Tibial nerve (tissue), 4 donors: ENCODE data around the gene TNKS1BP1. TPM values are rescaled to one million over a fixed set of nuclear protein-coding genes. Genes with fewer than 3 reads are reported as not detected.

Source experiments
- DNase-seq, 2 donors: peaks; one replicate each; pipeline ENCODE4 v3.0.0-alpha.2; 2019; ENCODE audit warnings: low spot score in 2 of 2
- H3K27ac ChIP-seq, 4 donors: fragments of 200-600 bp; sonication (generic) in 3 of 4; one replicate each; pipeline ENCODE4 v1.5.1; 2017 to 2019; ENCODE audit warnings: mild to moderate bottlenecking in 1 of 4
- H3K27me3 ChIP-seq, 2 donors: fragments of 200-600 bp; sonication (generic) in 1 of 2; one replicate each; pipeline versions ENCODE4 v1.5.1 to v1.6.0; 2017 to 2019
- H3K36me3 ChIP-seq, 3 donors: fragments of 200-600 bp; sonication (generic); one replicate each; pipeline ENCODE4 v1.5.1; 2018 to 2019
- H3K4me1 ChIP-seq, 4 donors: fragments of 200-600 bp; sonication (generic) in 3 of 4; one replicate each; pipeline ENCODE4 v1.5.1; 2017 to 2019
- H3K4me3 ChIP-seq, 4 donors: fragments of 200-600 bp; sonication (generic) in 3 of 4; one replicate each; pipeline ENCODE4 v1.5.1; 2017 to 2019; ENCODE audit warnings: mild to moderate bottlenecking in 1 of 4, moderate library complexity in 1 of 4
- H3K9me3 ChIP-seq, 4 donors: fragments of 200-600 bp; sonication (generic) in 3 of 4; one replicate each; pipeline ENCODE4 v1.5.1; 2017 to 2019
- EP300 ChIP-seq, 2 donors: sonication (generic); formaldehyde crosslinking; IDR thresholded peaks; one replicate each; pipeline ENCODE4 v1.6.1; 2017; ENCODE audit warnings: antibody characterized with exemption in 2 of 2, mild to moderate bottlenecking in 1 of 2
- POLR2A ChIP-seq, 2 donors: fragments of 450-650 bp; IDR thresholded peaks; one replicate each; pipeline ENCODE4 v1.6.1; 2017; ENCODE audit warnings: antibody characterized with exemption in 2 of 2, mild to moderate bottlenecking in 2 of 2, moderate library complexity in 2 of 2
- WGBS, 2 donors: methylation state at CpG; one replicate each; pipeline ENCODE4 v1.1.5; 2018; 5-methylcytosine and 5-hydroxymethylcytosine counted together
- total RNA-seq, 4 donors: library from RNA; depleted of rRNA; stranded (reverse); fragments of >200 nt; gene quantifications; one replicate each; pipeline ENCODE4 v1.1.0, GENCODE V29; 2016
- TF ChIP-seq, protein P1 (sequence below), 5 experiments: fragments of 200-600 bp in 3 of 5; fragments of 450-650 bp in 2 of 5; sonication (generic) in 3 of 5; IDR thresholded peaks; one replicate each; pipeline ENCODE4 v1.5.1; 2016 to 2019; ENCODE audit warnings: antibody characterized with exemption in 5 of 5, mild to moderate bottlenecking in 3 of 5, moderate library complexity in 2 of 5

The TNKS1BP1 gene
- total RNA-seq, 4 donors from 2014 or later = 147 to 238 (median 204) TPM

DNA sequence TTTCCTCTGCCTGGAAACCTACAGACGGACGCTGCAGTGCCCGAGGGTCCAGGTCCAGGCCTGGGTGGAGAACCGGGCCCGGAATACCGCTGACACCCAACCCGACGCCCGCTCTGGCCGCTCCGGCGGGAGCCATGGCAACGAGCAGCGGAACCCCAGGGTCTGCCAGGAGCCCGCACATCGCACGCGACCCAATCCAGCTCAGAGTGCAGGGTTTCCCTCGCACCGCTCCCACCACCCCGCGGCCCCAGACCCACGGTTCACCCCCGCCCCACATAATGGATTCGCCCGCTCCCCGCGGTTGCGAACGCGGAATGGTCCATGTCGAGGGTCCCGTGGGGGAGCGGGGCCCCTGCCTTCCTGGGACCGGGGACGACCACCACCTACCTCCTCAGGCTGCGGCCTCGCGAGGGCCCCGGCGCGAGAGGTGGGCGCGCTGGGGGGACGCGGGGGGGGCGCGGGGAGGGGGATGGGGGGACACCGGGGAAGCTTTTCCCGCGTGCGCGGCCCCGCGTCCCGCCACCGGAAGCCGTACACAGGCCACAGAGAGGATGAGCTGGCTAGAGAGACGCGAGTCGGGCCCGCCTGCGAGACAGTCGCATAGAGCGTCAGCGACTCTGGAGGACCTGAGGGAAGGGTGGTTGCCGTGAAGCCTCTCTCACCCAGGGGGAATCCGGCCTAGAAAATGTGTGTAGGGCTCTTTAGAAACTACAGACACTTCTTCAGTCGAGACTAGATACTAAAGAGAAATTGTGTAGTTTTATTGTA lies 10.8 kb upstream of the TNKS1BP1 start, which contains the start of gene SSRP1:
TSS of gene SSRP1 (minus strand) at position 550 of the 768 bp plus-strand sequence. CDS start 771 bp downstream, outside the sequence.
- Histone ChIP-seq H3K9me3 (no peaks in the 10 kb centered on the region), H3K36me3 (peaks cover 4 to 37% (median 14%) of the 10 kb centered on the region in 3 donors), H3K27me3 (no peaks in the 10 kb centered on the region), H3K4me3 (peak within 1 kb of the TSS; percentile 73 to 87 (median 74)), H3K4me1 (peaks cover 3 to 24% (median 8%) of the 10 kb centered on the region in 4 donors), H3K27ac (peak within 1 kb of the TSS; percentile 81 to 94 (median 94))
- 1% methylated on average over 14 to 64 of the region's 69 CpGs for WGBS, 2 donors
- DNase-seq = peak; percentile 62 to 67
- TF ChIP-seq, protein P1, sequence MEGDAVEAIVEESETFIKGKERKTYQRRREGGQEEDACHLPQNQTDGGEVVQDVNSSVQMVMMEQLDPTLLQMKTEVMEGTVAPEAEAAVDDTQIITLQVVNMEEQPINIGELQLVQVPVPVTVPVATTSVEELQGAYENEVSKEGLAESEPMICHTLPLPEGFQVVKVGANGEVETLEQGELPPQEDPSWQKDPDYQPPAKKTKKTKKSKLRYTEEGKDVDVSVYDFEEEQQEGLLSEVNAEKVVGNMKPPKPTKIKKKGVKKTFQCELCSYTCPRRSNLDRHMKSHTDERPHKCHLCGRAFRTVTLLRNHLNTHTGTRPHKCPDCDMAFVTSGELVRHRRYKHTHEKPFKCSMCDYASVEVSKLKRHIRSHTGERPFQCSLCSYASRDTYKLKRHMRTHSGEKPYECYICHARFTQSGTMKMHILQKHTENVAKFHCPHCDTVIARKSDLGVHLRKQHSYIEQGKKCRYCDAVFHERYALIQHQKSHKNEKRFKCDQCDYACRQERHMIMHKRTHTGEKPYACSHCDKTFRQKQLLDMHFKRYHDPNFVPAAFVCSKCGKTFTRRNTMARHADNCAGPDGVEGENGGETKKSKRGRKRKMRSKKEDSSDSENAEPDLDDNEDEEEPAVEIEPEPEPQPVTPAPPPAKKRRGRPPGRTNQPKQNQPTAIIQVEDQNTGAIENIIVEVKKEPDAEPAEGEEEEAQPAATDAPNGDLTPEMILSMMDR (IDR thresholded peaks at IDR 0.05) = no peak
- TF ChIP-seq EP300 (IDR thresholded peaks at IDR 0.05) (peak in 1 of 2 donors; percentile 75), POLR2A (IDR thresholded peaks at IDR 0.05) (peak in 1 of 2 donors; percentile 29)

DNA sequence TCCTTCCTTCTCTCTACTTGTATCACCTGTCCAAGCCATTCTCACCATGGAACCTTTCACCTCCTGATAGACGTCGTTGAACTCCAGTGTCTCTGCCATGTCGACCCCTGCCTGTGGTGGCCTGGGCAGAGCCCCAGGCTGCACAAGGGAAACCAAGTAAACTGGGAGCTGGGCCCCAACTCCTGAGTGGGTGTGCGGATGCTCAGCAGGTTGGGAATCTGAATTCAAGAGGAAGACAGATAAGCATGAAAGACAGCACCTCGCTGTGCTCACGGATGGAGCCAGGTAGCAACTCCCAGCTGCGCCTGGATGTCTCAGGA lies 10.2 kb upstream of the TNKS1BP1 start:
- Histone ChIP-seq H3K4me3 (peak overlapping the region; percentile 73 to 87 (median 74)), H3K27me3 (no peaks in the 10 kb centered on the region), H3K9me3 (no peaks in the 10 kb centered on the region), H3K4me1 (peaks cover 3 to 24% (median 8%) of the 10 kb centered on the region in 4 donors), H3K27ac (peak overlapping the region; percentile 81 to 94 (median 94)), H3K36me3 (peaks cover 4 to 42% (median 16%) of the 10 kb centered on the region in 3 donors)
- TF ChIP-seq POLR2A (IDR thresholded peaks at IDR 0.05) = no peak
- TF ChIP-seq, protein P1 (IDR thresholded peaks at IDR 0.05) = no peak
- TF ChIP-seq EP300 (IDR thresholded peaks at IDR 0.05) = no peak
- no peak for DNase-seq
- WGBS, 2 donors = 5% methylated on average over 7 of the region's 7 CpGs

DNA sequence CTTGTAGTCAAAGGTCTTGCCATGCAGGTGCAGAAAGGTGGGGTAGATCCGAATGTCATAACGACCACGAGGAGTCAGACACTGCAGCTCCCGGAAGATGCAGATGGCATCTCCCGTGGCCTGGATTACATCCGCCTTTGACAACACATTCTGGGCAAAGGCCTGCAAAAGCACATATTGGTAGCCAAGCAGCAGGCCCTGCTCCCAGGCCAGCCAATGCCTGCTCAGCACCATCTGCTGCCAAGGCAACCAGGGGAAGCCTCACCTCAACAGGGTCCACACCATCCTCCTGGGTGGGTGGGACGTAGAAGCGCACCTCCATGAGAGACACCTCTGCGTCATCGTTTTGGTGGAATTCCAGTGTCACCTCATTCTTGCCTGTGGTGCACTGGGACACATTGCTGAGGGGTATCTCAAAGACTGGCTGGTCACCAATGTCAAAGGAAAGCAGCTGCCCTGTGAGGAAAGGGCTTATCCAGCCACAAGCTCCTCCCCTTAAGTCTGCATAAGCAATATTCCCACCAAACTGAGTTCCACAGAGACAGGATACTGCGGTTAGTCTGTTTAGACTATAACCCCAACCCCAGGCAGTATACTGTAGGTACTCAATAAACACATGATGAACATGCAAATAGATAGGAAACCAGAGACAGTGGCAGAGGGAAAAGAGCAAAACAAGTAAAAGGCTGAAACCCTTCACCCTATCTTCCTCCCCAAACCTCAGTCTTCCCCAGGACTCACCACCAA lies 8.1 kb upstream of the TNKS1BP1 start:
- TF ChIP-seq POLR2A (IDR thresholded peaks at IDR 0.05) = no peak
- TF ChIP-seq, protein P1 (IDR thresholded peaks at IDR 0.05) = no peak
- no peak for TF ChIP-seq EP300 (IDR thresholded peaks at IDR 0.05)

DNA sequence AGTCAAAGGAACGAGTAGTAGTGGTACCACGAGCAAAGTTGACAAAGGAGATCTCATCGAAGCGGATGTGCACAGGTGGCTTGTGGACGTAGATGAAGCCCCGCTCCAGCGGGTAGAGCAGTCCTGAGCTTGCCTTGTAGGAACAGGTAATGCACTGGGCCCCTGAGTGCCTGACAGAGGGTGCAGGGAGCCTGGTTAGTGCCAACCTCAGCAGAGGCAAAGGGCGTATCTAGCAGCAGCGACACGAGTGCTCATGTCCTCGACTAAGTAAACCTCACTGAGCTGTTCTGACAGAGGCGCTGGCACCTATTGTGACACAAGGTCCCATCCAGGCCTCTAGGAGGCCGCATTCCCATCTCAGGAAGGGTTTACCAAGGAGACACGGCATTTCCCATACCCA lies 7.0 kb upstream of the TNKS1BP1 start:
- no peak overlapping the region for H3K27ac ChIP-seq
- no peak overlapping the region for H3K4me3 ChIP-seq
- peaks cover 3 to 27% (median 9%) of the 10 kb centered on the region in 4 donors for H3K4me1 ChIP-seq
- no peaks in the 10 kb centered on the region for H3K27me3 ChIP-seq
- WGBS, 2 donors = 92 to 93% methylated on average over 12 to 14 of the region's 14 CpGs
- TF ChIP-seq POLR2A (IDR thresholded peaks at IDR 0.05) (no peak), EP300 (IDR thresholded peaks at IDR 0.05) (no peak)
- TF ChIP-seq, protein P1 (IDR thresholded peaks at IDR 0.05) = no peak
- DNase-seq = no peak
- H3K36me3 ChIP-seq = peaks cover 4 to 75% (median 31%) of the 10 kb centered on the region in 3 donors
- no peaks in the 10 kb centered on the region for H3K9me3 ChIP-seq

More for the DNA sequence above, 8.1 kb upstream of the TNKS1BP1 start:
- 90 to 92% methylated on average over 11 of the region's 11 CpGs for WGBS, 2 donors
- Histone ChIP-seq H3K9me3 (no peaks in the 10 kb centered on the region), H3K27me3 (no peaks in the 10 kb centered on the region), H3K27ac (no peak overlapping the region), H3K36me3 (peaks cover 4 to 64% (median 21%) of the 10 kb centered on the region in 3 donors), H3K4me3 (no peak overlapping the region), H3K4me1 (peaks cover 3 to 24% (median 8%) of the 10 kb centered on the region in 4 donors)
- no peak for DNase-seq
